Astrocyte (in vitro differentiated cells and primary cell): Measurements from ENCODE around the gene DEDD2.

ENCODE experiments used
- EZH2 ChIP-seq: IDR thresholded peaks from 2 replicates; pipeline ENCODE4 v1.6.1; 2012; ENCODE audit warnings: mild to moderate bottlenecking, low read length, inconsistent platforms; ENCODE audit not compliant: insufficient read depth
- TF ChIP-seq, protein P1 (sequence below): IDR thresholded peaks from 2 replicates; pipeline ENCODE4 v1.5.1; 2011; ENCODE audit warnings: low read depth, mild to moderate bottlenecking, inconsistent platforms, low read length, moderate library complexity; ENCODE audit not compliant: insufficient read depth

DNA sequence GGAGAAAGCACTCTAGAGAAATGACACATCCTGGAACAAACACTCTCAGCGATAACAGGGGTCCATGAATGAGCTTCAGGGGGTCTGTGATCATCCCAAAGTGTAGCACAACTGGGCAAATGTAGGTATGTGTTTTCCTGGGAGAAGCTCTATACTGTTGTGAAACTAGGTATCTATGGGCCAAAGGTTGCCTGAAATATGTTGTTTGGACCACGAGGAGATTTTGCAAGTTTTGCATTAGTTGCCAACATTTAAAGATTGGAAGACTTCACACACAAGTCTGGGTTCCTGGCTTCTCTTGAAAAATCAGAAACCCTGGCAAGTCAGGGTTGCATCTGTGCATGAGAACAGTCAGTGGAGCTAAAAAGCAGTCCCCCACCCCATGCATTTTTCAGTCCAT, 58.6 kb downstream of the DEDD2 start:
- TF ChIP-seq, protein P1, sequence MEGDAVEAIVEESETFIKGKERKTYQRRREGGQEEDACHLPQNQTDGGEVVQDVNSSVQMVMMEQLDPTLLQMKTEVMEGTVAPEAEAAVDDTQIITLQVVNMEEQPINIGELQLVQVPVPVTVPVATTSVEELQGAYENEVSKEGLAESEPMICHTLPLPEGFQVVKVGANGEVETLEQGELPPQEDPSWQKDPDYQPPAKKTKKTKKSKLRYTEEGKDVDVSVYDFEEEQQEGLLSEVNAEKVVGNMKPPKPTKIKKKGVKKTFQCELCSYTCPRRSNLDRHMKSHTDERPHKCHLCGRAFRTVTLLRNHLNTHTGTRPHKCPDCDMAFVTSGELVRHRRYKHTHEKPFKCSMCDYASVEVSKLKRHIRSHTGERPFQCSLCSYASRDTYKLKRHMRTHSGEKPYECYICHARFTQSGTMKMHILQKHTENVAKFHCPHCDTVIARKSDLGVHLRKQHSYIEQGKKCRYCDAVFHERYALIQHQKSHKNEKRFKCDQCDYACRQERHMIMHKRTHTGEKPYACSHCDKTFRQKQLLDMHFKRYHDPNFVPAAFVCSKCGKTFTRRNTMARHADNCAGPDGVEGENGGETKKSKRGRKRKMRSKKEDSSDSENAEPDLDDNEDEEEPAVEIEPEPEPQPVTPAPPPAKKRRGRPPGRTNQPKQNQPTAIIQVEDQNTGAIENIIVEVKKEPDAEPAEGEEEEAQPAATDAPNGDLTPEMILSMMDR, result no peak
- no peak for TF ChIP-seq EZH2
